ENCODE measurements around the gene ADAMTS17.
A peak's percentile ranks its signal among the peaks of the same experiment; 100 is the strongest.
"Not testable (repeated sequence)": the region's sequence is repeated elsewhere in the genome, so short reads cannot be mapped to it uniquely, and the experiment has no call there.

ADAMTS17 gene

DNA sequence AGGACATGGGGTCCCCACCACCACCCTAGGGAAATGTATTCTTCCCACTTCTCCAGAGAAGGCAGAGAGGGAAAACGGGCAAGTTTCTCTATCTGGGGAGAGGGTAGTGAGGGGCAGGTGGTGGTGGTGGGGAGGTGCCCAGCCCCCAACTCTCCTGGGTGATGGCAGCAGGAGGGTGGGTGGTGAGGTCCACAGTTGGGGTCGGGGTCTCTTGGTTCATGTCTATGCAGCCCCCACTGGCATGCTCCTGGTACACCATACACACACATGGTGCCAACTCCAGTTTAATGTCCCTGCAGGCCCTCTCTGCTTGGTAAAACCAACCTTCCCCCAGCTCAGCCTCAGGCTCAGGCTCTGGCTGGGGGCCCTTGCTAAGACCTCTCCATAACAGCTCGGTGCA lies 354.1 kb downstream of the ADAMTS17 start:
- no peak for DNase-seq

DNA sequence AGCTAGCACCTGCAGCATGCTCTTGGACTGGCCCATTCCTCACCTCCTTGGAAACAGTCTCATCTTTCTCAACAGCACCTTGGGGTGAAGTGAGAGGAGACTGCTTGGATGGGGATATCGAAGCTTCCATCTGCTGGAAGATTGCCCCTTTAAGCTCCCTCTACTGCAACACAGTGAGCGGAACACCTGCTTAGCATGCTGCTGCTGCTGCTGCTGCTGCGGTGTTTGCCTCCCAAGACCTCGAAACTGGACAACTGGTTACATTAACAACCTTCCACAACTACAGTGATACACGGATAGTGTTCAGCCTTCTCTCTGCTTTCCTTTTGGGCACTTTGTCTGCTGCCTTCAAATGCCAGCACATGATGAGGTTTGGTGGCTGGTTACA lies 354.7 kb downstream of the ADAMTS17 start:
- DNase-seq = no peak

DNA sequence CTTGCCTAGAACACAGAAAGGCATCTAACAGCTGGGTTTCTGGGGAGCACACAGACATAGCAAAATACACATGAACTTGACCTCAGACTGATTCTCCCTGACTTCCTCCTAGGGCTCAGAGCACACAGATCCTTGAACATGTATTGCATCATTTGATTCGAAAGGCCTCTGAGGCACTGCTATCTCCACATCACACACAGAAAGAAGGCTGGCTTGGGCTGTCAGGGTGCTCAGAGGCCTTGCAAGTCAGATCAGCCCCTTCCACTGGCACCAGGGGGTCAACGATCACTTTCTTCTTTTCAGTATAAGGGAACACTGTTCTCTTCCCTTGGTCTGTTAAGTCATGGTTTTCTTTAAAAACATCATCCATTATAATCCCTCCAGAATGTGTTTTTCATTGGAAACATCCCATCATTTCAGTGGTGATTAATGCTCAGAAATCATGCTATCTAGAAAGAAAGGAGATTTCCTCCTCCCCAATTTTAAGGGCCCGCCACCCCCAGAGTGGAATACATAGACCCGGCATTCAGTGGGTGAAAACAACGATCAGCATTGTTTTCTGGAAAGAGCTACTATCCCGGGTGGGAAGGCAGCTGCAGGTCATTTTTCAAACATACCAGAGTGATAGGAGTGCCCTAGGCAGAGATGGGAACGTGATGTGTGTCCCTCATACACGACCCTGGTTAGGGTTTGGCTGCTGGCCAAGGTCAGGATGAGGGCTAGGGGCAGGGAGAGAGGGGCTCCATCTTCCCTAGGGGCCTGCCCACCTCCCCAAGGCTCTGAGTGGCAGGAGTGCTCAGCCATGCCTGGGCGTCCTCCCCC lies 355.3 kb downstream of the ADAMTS17 start:
- no peak for DNase-seq

DNA sequence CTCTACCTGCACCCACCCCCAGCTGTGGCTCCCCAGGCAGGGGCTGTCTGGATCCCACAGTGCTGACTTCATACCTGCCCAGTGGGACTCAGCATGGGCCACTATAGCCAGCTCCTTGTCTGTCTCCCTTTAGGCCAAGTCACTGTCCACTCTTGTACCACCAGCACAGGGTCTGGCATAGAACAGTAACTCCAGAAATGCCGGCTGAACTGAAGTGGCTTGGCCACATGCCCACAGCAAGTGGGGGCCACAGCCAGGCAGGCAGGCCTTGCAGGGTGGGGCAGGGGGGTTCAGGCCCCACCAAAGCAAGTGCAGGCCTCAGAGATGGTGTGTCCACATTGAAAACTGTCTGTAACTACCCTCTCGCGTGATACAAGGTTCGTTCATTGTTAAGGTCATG lies 355.9 kb downstream of the ADAMTS17 start:
- no peak for DNase-seq

DNA sequence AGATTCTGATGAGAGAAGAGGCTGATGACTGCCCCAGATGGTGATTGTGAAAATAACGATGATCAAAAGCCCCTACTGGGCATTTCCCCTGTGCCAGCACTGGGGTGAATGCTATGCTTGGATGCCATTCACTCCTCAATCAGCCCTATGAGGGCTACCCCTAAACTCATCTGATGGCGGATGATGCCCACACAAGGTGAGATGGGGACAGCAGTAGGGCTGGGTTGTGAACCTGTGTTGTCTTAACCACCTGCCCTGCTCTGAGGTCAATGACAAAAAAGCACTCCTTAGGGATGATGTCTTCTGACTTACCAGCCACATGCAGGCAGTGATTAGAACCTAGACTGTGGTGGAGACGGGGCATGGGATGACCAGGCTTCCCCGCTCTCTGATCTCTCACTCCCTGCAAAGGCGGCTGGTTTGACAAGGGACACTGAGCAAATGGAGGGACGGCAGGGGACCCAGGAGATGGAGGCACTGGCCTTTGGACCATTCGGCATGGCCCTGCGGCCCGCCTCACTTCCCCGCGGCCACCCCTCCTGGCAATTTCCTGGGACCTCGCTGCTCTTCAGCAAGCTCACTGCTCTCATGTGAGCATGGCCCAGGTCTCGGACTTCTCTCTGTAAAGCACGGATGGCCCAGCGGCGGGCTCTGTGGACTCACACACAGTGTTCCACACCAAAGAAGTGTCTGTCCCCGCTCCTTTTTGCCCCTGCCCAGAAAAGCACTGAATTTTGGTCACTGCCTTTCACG lies 357.1 kb downstream of the ADAMTS17 start:
- DNase-seq = no peak

DNA sequence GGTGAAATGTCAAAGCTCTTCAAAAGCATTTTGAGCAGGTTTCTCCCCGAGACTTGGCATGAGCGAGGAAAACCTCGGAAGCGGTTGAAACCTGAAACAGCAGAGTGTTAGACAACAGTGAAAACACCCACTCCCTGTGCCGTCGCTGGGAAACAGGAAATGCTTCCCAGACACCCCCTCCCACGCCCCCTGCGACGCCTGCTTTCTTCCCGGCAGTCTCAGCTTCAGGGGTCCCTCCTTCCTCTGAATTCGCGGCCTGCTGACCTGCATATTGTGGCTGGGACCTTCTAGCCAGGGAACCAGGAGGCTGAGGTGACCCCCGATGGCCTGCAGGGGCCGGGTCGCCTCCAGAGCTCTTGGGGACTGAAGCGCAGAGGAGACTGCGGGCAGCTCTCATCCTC lies 357.9 kb downstream of the ADAMTS17 start:
- no peak for DNase-seq

DNA sequence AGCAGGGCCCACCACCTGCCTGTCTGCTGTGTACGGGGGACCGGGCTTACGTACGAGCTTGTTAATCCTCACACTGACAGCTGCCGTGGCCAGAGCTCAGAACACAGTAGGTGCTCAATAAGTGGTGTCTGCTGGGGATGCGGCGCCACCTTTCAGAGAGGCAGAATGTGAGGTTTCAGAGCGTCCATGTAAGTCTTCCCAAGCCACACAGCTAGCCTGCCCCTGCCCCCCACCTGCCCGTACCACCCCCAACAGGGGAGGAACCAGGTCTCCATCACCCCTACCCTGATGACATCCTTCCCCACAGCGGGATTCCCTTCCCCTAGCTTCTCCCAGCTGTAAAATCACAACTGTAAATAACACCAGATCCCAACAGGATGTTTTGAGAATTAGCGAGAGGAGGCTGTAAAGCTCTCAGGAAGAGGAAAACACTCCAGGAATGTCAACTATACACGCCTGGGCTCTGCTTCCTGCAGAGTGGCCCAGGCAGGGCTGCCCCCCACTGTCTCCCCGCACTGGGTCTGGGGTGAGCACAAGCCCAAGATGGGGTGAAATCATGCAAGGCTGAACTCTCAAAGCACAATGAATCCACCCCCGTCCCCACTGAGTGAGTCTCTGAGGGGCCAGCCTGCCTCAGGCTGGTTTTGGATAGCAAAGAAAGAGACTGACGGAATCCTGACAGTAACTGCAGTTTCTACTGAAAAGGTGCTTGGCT lies 358.4 kb downstream of the ADAMTS17 start:
- DNase-seq = peak; percentile 72

DNA sequence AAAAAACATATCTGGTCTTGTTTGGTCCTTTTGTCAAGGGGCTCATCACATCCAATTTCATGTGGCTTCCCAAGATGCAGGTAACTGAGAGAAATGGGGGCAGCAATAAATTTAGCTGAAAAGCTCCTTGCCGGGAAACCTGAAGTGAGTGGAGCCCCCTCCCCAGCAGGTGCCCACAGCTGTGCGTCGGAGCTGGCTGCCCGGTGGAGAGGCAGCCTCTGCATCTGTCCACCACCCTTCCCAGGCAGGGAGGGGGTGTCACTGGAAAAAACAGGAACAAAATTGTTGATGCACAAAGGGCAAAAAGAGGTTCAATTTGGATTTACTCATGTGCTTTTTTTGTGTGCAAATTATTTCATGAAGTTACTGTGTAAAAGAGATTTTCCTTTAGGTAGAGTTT lies 359.1 kb downstream of the ADAMTS17 start:
- no peak for DNase-seq

DNA sequence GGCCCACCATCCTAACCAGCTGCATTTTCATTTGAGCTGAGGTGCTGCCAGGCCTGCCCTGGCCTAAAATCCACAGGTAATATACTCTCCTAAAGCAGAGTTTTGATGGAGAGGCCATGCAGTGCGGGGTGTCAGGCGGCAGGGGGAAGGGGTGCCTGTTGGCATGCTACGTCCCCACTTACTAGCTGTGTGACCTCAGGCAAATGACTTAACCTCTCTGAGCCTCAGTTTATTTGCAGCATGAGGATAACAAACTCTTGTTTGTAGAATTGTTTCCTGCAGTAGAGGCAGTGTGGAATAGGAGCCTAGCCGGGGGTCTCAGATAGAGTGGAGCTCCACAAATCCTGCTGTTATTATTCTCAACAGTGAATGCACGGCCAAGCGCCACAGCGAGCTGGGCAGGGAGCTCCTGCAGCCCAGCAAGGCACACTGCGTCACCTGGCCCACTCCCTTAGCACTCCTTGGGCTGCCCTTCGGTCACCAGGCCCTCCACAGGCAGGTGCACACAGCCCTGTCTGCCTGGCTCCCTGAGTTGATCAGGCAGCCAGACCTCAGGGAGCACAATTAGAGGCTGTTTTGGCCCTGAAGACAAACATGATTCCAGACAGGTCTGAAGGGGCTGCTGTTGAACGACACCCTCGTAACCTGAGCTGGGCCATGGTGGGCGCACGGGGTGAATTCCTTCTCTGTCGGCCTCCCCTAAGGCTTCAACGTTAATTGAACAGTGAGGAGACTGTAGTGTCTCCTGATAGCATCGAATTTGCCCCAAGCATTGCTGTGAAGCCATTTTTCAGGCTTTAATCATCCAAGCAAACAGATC lies 359.7 kb downstream of the ADAMTS17 start:
- DNase-seq = no peak

DNA sequence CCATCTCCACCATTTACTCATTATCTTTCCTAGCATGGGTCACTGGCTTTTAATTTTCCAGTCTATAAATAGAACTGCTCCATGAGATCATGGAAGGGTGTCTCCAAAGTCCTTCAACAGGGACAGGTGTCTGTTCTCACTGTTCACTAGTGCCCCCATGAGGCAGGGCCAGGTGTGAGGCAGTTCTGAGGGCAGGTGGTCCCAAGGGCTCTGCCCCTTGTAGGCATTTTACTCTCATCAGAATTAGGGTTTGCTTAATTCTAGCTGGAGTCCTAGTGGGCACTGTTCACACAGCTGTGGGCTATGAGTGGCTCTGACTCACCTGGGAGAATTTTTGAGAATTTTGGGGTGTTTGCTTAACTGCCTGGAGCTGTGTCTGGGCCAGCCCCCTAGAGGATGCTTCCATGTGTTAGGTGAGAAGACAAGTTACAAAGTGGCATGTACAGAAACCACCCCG lies 360.6 kb downstream of the ADAMTS17 start:
- no peak for DNase-seq

DNA sequence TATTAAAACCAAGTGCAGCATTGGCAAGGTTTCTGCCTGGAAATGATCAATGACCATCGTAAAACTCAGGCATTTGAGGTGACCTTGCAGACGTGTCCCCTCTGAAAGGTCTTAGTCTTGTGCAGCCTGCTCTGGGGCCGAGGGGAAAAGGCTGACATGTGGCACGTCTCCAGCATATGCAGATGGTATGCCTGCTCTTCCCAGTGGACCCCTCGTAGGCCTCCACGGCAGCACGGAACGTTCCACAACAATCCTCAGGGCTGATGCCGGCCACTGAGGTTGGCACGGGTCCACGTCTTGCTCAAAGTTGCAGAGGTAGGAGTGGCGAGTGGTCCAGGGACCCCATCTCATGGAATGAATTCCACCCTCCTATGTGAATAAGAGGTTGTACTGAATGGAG lies 361.0 kb downstream of the ADAMTS17 start:
- DNase-seq = no peak

DNA sequence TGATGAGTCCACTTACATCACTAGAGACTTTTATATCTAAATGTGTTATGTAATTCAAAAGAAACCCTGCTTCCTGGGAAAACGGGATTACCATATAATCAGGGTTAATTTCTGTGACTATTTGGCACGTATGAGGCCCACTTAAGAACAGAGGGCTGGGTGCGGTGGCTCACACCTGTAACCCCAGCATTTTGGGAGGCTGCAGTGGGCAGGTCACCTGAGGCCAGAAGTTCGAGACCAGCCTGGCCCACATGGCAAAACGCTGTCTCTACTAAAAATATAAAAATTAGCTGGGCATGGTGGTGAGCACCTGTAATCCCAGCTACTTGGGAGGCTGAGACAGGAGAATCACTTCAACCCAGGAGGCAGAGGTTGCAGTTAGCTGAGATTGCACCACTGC lies 361.9 kb downstream of the ADAMTS17 start:
- DNase-seq = not testable (repeated sequence)

DNA sequence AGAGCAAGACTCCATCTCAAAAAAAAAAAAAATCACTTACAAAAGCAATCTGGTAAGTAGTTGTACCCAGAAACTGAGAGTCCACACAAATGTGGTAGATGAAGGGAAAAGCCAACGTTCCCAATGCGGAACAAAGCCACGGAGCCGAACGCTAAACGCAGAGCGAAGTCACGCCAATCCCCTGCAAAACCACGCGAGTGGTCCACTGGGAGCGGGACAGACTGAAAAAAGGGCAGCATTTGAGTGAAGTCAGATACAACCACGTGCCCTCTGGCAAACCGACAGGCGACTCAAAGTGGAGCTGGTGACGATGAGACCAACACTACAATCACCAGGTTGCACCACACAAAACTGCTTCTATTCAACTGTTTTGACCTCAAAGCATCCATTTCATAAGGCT lies 362.4 kb downstream of the ADAMTS17 start:
- DNase-seq = no peak

DNA sequence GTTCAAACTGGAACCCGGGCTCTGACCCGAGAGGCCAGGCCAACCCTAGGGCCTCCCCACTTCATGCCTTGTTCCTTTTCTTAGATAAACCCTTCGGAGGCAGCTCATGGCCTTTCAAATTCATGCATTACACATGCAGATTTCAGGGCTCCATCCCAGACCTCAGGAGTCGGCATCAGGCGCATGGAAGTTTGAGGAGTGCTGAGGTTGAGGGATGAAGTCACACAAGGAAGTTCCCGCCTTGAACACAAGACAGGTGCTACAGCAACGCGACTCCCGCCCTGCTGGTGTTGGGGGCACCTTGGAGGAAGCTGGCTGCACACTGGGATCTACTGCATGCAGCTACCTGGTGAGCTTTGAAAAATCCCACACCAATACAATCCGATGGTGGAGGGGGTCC lies 363.3 kb downstream of the ADAMTS17 start:
- no peak for DNase-seq

DNA sequence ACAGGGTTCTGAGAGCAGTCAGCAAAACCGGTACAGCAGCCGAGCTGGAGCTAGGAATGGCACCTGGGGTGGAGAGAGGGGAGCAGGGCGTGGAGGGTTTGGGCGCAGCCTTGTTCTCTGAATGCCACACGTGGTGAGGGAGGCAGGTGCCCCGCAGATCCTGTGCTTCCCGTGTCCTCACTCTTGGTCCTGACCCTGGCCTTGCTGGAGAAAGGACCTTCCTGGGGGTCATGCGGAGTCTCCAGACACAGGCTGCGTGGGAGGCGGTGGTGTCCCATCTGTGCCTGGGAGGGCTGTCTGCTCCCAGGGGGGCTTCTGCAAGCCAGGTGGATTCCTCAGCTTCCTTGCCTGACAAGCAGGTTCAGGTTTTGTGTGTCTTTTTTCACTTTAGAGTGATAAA lies 363.8 kb downstream of the ADAMTS17 start:
- no peak for DNase-seq

DNA sequence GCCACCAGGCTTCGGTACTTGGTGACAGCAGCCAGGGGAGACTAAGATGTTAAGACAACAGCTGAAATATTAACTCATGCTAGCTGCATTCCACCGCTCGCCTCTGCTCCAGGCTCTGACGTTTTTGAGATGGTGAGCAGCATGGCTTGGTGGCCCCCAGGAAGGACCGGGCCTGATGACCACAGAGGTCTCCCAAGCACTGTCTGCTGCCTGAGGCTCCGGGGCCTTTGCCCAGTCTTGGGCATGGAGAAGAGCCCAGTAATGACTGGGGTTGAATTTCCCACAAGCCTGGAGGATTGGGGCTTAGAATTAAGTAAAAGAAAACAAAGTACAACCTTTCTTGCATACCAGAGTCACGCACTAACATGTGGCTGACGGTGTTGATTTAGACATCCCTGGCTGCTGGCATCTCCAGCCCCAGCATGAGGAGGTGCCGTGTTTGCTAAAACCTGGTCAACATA lies 364.9 kb downstream of the ADAMTS17 start:
- no peak for DNase-seq

DNA sequence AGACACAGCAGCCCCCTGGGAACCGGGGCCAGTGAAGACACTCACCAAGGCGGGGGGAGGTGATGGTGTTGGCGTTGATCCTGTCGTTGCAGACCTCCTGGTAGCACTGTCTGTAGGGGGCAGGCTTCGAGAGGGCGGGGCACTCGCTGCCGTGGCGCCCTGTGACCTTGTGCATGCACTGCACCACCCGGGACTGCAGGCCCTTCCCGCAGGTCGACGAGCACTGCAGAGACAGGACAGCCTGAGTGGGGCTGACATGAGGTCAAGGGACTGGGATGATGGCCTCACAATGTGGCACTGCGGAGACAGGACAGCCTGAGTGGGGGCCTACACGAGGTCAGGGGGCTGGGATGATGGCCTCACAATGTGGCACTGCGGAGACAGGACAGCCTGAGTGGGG lies 365.8 kb downstream of the ADAMTS17 start:
- DNase-seq = no peak

DNA sequence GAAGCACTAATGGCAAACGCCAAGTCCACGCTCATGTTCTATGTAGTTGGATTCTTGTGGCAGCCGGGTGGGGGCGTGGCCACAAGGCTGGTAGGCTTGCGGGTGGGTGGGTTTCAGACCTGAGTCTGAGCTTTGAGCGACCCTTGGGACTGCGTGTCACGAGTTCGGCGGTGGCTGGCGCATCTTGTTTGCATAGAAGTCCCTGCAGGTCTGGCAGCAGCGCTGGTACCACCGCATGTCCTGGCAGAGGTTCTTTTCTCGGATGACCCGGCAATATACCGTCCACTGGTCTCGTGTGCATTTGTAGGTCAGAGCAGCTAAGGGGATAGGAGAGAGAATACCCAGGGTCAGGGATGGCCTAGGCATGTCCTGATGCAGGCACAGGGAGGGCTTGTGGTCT lies 367.5 kb downstream of the ADAMTS17 start:
- DNase-seq = no peak

DNA sequence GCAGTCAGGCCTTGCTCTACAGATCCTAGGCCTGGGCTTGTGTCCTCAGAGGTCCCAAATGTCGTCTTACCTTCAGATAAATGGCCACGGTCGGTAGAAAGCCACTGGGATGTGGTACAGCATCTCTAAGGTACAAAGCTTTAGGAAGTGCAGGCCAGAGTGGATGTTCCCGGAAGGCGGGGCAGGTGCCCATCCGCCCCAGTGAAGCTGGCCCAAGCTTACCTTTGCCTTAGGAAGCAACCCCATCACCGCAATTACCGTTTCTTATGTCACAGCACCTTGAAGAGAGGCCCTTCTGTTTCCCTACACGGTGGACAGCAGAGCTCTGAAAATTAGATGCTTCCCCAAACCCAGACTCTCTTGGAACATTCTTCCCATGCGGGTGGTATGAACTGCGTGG lies 368.4 kb downstream of the ADAMTS17 start:
- no peak for DNase-seq

DNA sequence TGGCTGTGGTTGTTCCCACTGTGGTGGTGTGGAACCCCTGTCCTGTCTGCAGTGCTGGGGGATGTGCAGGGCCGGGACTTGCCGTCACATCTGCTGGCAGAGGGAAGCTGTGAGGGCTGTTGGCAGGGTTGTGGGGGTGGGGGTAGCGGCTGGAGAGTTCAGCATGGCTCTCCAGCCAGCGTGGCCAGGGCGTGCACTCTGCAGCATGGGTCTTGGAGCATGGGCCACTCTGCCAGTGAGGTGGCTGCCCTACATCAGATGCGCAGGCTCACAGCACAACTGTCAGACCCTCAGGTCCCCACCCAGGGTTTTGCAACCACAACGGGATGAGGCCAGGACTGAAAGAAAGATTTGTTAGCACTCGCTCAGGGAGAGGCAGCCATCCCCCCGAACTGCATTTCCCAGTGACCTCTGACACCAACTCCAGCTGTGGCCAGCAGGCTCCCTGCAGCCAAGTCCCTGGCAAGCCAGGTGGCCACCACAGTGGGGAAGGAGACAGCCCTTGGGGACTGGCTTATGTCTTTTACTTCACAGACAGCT lies 370.8 kb downstream of the ADAMTS17 start:
- no peak for DNase-seq

DNA sequence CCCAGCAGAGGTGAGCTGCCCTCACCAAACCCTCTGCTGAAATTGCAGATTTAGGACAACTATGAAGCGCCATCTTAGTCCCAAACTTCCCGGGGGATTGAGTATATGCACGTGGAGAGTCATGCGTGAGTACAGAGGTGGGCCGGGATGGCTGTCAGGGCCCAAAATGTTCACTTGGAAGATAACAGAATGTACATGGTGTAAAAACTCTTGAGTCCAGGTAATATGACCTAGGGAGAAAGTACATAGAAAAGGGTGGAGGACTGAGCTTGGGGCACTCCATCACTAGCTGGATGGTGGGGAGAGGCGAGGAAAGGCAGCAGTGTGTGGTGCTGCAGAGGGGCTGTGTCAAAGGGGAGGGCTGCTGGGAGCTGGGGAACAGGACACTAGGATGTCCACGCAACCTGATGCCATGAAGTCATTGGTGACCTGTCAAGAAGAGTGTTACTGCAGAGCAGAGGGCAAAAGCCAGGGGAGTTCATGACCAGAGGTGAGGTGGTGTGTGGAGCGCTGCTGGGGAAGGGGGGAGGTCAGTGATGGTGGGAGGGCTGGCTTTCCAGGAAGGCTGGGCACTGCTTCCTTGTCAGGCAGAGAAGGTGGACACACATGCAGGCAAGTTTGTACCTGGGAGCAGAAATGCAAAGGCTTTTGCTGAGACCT lies 372.4 kb downstream of the ADAMTS17 start:
- DNase-seq = no peak
